ENCODE measurements around the gene RBBP8NL.
"Not testable (repeated sequence)": the region's sequence is repeated elsewhere in the genome, so short reads cannot be mapped to it uniquely, and the experiment has no call there.

Gene RBBP8NL

DNA sequence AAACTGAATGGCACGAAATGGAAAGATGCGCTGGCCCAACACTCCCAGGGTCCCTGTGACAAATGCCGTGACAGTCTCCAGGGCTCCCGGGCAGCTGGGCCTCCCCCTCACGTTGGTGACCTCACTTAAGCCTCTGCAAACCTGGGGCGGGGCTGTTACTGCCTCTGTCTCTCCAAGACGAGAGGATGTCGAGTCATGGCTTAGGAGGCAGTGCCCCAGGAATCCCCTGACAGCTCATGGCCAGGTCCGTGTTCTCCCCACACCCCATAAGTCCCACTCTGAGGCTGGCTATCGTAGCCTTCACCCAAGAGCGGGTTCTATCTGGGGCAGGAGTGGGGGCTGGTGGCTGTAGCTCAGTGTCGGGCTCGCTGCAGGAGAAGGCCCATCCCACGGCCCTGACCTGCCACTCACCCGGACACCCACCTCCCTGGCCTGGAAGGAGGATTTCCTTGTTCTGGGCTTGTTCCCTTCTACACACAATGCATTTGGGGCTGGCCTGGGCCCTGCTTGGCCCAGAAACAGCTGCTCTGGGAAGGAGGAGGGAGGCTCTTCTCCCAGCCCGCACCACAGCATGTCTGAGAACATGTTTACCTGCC is 46.0 kb downstream of the RBBP8NL start:
- FAIRE-seq = no peak

GRCh38 chr20:62378215-62378614 is 49.1 kb downstream of the RBBP8NL start:
- FAIRE-seq = no peak
- no peak for DNase-seq (ENCODE audit: insufficient read length, low spot score)

More for the DNA sequence above, 46.0 kb downstream of the RBBP8NL start:
- DNase-seq (ENCODE audit: insufficient read length, low spot score) = no peak

DNA sequence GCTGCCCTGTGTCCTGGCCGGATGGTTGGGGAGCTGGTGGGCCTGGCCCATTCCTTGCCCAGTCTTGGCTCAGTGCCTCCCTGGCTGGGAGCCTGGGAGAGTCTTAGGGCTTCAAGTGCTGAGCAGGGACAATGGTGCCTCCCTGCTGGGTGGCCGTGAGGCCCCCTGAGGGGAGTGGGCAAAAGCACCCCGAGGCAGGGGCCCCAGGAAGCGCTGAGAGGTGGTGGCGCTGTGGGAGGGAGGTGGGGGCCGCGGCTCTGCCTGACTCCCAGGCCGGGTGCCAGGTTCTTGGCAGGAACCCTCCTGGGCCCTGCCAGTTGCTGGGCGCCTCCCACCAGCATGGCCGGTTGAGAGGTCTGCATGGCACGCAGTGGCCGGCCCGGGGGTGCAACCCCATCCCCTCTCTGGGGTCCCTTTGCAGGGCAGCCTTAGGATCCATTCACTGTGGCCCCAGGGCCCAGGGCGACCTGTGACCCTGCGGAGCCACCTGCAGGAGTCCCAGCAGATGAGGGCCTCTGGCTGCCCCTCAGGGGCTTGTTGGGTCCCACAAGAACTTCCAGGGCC is 49.6 kb downstream of the RBBP8NL start:
- DNase-seq (ENCODE audit: insufficient read length, low spot score) (no peak), FAIRE-seq (no peak)

DNA sequence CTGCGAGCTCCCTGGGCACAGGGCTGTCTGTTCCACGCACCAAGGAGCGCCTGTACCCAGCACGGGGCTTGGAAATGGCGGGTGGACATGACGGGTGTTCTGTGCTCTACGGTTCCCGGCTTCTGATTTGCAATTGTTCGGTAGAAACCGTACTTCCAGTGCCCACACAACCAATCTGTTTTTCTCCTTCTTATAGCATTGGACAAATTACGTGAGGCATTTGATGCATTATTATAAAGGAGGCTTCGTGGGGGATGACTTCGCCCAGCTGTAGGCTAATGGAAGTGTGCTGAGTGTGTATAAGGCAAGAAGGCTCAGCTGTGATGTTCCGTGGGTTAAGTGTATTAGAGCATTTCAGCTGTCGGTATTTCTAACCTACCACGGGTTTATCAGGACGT is 50.3 kb downstream of the RBBP8NL start:
- peak; percentile 70 for FAIRE-seq
- no peak for DNase-seq (ENCODE audit: insufficient read length, low spot score)

DNA sequence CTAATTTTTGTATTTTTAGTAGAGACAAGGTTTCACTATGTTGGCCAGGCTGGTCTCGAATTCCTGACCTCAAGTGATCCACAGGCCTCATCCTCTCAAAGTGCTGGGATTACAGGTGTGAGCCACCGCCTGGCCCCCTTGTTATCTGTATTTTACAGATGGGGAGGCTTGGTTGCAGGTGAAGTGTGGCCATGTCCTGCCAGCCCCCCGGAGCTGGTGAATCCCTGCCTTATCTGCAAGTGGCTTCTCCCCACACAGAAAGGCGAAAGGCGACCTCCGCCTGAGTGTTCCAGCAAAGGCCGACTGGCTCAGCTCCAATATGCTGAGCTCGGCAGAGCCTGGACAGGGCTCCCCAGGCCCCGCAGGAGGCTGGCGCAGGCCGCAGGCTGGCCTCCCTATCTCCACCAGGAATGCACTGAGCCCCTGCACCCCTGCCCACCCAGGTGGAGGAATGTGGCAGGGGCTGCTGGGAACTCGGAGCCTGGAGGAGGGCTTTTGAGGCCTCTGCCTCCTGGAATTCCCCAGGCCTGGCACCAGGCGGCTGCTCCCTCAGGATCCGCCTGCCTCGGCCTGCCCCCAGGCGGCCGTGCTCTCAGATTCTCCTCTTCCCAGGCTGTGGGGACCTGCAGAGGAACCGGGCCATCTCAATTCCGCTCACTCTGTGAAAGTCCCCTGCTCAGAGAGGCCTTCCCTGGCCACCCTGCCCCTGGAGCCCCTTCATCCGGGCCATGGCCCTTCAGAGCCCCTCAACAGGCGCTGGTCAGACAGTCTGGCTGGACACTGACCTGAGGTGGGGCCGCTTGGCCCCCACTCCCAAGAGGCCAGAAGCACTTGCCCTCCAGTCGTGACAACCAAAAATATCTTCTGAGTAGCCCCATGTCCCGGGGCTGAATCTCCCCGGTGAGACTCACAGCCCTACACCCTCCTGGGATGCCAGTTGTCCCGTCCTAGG is 51.0 kb downstream of the RBBP8NL start:
- FAIRE-seq (no peak), DNase-seq (ENCODE audit: insufficient read length, low spot score) (peak; percentile 84)

- no peak for DNase-seq (ENCODE audit: insufficient read length, low spot score)
- FAIRE-seq = peak; percentile 86
These were observed 52.8 kb downstream of the RBBP8NL start for GRCh38 chr20:62374331-62375152.

DNA sequence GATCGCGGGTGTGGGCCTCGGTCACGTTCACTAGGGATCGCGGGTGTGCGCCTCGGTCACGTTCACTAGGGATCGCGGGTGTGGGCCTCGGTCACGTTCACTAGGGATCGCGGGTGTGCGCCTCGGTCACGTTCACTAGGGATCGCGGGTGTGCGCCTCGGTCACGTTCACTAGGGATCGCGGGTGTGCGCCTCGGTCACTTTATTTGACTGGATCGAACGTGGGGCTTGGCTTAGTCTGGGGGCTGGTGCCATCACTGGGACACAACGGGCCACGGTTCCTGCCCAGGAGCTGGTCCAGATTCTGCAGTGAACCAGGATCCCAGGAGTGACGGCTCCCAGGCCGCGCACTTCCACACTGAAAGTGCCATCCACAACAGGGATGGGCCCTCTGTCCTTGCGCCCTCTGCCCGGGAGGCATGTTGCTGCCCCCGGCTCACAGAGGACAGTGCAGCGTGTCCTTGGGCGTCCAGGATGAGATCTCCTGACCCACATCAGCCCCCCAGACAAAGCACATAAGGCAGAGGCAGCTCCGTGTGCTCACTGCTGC is 53.6 kb downstream of the RBBP8NL start:
- not testable (repeated sequence) for DNase-seq (ENCODE audit: insufficient read length, low spot score)
- peak; percentile 64 for FAIRE-seq

- no peak for FAIRE-seq
- no peak for DNase-seq (ENCODE audit: insufficient read length, low spot score)
These were observed 55.0 kb downstream of the RBBP8NL start for GRCh38 chr20:62372042-62372993.

DNA sequence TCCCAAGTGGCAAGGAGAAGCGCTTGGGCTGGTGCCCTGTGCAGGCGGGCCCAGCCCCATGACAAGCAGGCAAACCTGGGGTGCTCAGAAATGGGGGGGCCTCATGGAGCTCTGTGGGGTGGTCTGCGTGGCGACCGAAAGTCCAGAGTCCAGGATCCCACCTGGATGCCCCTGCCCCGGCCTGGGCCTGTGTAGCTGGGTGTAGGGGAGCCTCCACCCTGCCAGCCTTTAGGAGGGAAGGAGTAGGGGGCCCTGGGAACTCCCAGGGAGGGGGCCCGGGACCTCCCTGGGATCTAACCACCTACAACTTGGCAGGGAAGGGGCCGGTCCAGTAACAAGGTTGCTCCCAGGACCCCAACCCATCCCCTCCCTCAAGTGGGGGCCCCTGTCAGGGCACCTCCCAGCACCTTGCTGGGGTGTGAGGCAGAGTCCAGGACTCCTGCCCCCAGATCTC is 55.7 kb downstream of the RBBP8NL start:
- DNase-seq (ENCODE audit: insufficient read length, low spot score) (no peak), FAIRE-seq (no peak)

GRCh38 chr20:62370807-62371587 is 56.3 kb downstream of the RBBP8NL start:
- no peak for DNase-seq (ENCODE audit: insufficient read length, low spot score)
- FAIRE-seq = peak; percentile 72

GRCh38 chr20:62370115-62370806 is 57.1 kb downstream of the RBBP8NL start:
- FAIRE-seq = peak; percentile 86
- peak; percentile 79 for DNase-seq (ENCODE audit: insufficient read length, low spot score)

DNA sequence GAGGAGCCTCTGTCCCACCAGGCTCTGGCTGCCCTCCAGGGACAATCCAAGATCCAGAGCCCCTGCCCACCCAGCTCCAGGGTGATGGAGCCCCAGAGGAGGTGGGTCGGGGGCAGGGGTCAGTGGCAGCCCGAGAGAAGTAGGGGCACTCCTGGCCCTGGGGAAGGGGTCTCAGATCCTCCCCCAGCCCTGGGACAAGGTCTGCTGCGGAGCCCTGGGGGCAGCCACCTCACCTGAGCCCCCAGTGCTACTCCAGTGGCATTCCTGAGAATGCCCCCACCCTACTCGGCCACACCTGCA is 57.6 kb downstream of the RBBP8NL start:
- FAIRE-seq (no peak), DNase-seq (ENCODE audit: insufficient read length, low spot score) (no peak)

GRCh38 chr20:62368976-62369814 is 58.1 kb downstream of the RBBP8NL start:
- DNase-seq (ENCODE audit: insufficient read length, low spot score) (peak; percentile 96), FAIRE-seq (peak; percentile 98)

DNA sequence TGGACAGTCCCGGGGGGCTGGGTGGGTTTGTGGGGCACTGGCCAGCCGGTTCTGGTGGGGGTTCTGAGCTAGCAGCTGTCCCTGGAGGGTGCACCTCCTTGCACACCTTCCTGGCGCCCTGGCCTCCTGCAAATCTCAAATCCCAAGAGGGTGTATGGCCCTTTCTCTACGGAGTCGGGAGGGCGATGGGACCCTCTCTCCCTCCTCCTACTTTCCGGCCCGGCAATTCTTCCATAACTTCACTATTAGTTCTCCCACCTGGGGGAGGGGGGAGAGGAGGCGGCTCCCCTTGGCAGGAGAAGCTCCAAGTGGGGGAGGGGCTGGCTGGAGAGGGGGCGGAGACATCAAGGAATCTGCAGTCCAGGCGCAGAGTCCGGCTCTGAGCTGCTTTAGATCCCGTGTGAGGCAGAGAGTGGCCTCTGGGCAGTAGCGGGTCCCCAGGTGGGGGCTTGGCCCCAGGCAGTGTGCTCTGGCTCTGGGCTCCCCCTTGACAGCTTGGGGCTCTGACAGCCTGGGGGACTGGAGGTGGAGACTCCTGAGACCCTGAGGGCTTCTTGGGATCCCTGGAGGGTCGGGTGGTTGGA is 58.9 kb downstream of the RBBP8NL start:
- DNase-seq (ENCODE audit: insufficient read length, low spot score) = peak; percentile 82
- FAIRE-seq = peak; percentile 71

DNA sequence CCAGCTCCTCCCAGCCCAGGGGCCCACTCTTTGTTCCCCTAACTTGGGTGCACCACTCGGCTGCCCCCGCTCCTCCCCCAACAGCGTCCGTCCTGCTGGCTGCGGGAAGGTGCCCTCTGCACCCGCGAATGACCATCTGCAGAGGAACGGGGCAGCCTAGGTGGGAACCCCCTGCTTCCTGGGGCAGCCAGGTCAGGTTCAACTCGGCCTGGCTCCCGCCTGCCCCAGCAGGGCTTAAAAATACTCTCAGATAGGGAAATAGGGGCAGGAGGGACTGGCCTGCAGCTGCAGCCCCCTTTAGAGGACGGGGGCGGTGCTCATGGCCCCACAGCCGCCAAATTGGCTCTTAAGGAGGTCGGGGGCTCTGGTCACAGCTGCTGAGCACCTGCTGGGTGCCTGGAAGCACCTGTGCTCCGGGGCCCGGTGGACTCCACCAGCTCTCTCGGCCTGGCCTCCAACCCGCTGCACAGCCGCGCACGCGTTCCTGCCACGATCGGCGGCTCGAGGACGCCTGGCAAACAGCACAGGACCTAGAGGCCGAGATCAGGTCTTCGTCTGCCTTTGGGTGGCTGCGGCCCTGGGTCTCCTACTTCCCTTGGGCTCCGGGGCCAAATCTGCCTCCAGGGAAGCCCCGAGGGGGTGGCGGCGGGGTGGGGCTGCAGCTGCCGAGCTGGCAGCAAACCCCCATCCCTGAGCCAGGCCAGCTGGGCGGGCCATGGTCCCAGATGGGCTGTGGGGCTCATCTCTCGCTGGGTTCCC is 59.5 kb downstream of the RBBP8NL start:
- DNase-seq (ENCODE audit: insufficient read length, low spot score) = no peak

GRCh38 chr20:62367136-62367632 is 60.2 kb downstream of the RBBP8NL start, which contains the start of gene LAMA5:
Gene LAMA5 (minus strand): TSS chr20:62367312. CDS start chr20:62367245, 67 bp downstream.
- DNase-seq (ENCODE audit: insufficient read length, low spot score) = peak; percentile 87
- FAIRE-seq = peak; percentile 75

More for the DNA sequence above, 59.5 kb downstream of the RBBP8NL start:
- FAIRE-seq = peak; percentile 60
